ENCODE data around the gene TFPI. TPM values are rescaled to one million over a fixed set of nuclear protein-coding genes. Genes with fewer than 3 reads are reported as not detected.

Gene TFPI
- total and polyA plus RNA-seq, 2 donors (not counting 1 experiment from before 2014, with no cell fraction given): 117 to 274 TPM

GRCh38 chr2:187415449-187415848, 138.8 kb downstream of the TFPI start:
- H3K36me3 ChIP-seq (ENCODE audit: control insufficient read depth, insufficient read depth, low read length): no peaks in the 10 kb centered on the region
- H3K27me3 ChIP-seq (ENCODE audit: control insufficient read depth, insufficient read depth, low read length): no peaks in the 10 kb centered on the region
- H3K4me3 ChIP-seq (replicated peaks in 1 of 4; ENCODE audit: control extremely low read depth in 1 of 4, insufficient read depth in 1 of 4, low read depth in 3 of 4, low read length in 4 of 4): no peak overlapping the region
- H3K9ac ChIP-seq (ENCODE audit: insufficient read depth, low read length): no peak overlapping the region
- no peak overlapping the region for H2AFZ ChIP-seq (ENCODE audit: low read length)
- DNase-seq (ENCODE audit: low read depth in 2 of 2): no peak
- TF ChIP-seq CTCF (conservative IDR thresholded peaks at IDR 0.05 in 1 of 2, IDR thresholded peaks at IDR 0.05 in 1 of 2; ENCODE audit: low read depth in 1 of 2, low read length in 2 of 2) (no peak), EZH2 (IDR thresholded peaks at IDR 0.05; ENCODE audit: low read length, missing control alignments) (no peak)
- no peaks in the 10 kb centered on the region for H3K79me2 ChIP-seq (ENCODE audit: control insufficient read depth, insufficient read depth, low read length)
- H3K4me1 ChIP-seq (ENCODE audit: control insufficient read depth, extremely low read depth, insufficient read depth, low read length): no peaks in the 10 kb centered on the region
- no peaks in the 10 kb centered on the region for H3K9me3 ChIP-seq (ENCODE audit: control insufficient read depth, insufficient read depth, low read depth, low read length)
- H3K4me2 ChIP-seq (ENCODE audit: extremely low read depth, insufficient read depth, low read length): no peak overlapping the region
- no peak overlapping the region for H3K27ac ChIP-seq (ENCODE audit: insufficient read depth, low read length)
- H4K20me1 ChIP-seq (ENCODE audit: control insufficient read depth, extremely low read depth, insufficient read depth, low read length): no peaks in the 10 kb centered on the region

Other genes with a start within 250 kb of the TFPI start
- gene CALCRL, start 106.2 kb downstream of the TFPI start, total RNA-seq: 2.6 and 2.8 TPM in 2 replicates
- gene CALCRL, start 106.2 kb downstream of the TFPI start, polyA plus RNA-seq: 1.1 and 2.8 TPM in 2 replicates

Data from fibroblast of lung (primary cell).